Chondrocyte (in vitro differentiated cells): ENCODE measurements around the gene PSMD2. TPM values are rescaled to one million over a fixed set of nuclear protein-coding genes. Genes with fewer than 3 reads are reported as not detected.
A peak's percentile ranks its signal among the peaks of the same experiment; 100 is the strongest.

Experiments used
- DNase-seq: peaks from one replicate; pipeline ENCODE4 v3.0.0; 2021; ENCODE audit warnings: mixed read lengths, low spot score
- H3K27ac Mint-ChIP-seq: one replicate; pipeline ENCODE4 v1.8.0; 2021; ENCODE audit warnings: mild to moderate bottlenecking, moderate library complexity, mixed read lengths; ENCODE audit not compliant: unreplicated experiment
- H3K27me3 Mint-ChIP-seq: 2 replicates; pipeline ENCODE4 v1.8.0; 2021; ENCODE audit warnings: low read depth, mixed read lengths
- H3K36me3 Mint-ChIP-seq: 2 replicates; pipeline ENCODE4 v1.8.0; 2021; ENCODE audit warnings: low read depth, mixed read lengths
- H3K4me1 Mint-ChIP-seq: 2 replicates; pipeline ENCODE4 v1.8.0; 2021; ENCODE audit warnings: low read depth, mild to moderate bottlenecking, mixed read lengths
- H3K4me3 Mint-ChIP-seq: one replicate; pipeline ENCODE4 v1.8.0; 2021; ENCODE audit warnings: mild to moderate bottlenecking, moderate library complexity, mixed read lengths; ENCODE audit not compliant: unreplicated experiment
- H3K9me3 Mint-ChIP-seq: 2 replicates; pipeline ENCODE4 v1.8.0; 2021; ENCODE audit warnings: low read depth, mixed read lengths
- total RNA-seq: library from RNA; stranded (reverse); gene quantifications from 3 replicates; pipeline ENCODE4 v1.2.1, GENCODE V29; 2021
- TF ChIP-seq, protein P1 (sequence below): fragments of 200-600 bp; sonication (generic); IDR thresholded peaks from 2 replicates; pipeline ENCODE4 v1.5.0; 2021; ENCODE audit warnings: antibody characterized with exemption, mild to moderate bottlenecking, moderate library complexity

Gene PSMD2
- total RNA-seq, 1 donor from 2014 or later: 237 TPM

DNA sequence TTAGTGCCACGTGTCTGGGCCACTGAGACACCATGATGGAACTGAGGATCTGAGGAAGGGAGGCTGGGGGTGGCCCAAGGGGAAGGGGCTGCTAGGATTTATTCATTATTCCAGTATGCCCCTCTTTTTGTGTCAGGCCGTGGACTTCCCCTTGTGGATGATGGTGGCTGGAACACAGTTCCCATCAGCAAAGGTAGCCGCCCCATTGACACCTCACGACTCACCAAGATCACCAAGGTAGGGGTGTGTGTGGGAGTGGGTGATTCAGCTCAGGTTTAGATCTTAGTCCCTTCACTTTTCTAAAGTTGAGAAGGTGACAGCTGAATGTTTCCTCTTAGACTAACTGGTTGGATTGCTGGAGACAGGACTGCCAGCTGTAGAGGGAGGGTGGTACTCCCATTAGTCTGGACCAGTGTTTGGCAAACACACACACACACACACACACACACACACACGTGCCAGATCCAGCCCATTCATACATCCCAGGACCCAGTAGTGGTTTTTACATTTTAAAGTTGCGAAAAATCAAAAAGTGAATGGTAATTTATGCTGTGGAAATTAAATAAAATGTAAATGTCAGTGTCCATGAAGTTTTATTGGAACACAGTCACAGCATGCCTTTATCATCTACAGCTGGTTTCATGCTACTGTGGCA, 26.8 kb downstream of the PSMD2 start:
- Mint-ChIP-seq H3K36me3 (peaks cover 75% of the 10 kb centered on the region), H3K27ac (no peak overlapping the region), H3K4me1 (peaks cover 19% of the 10 kb centered on the region), H3K9me3 (no peaks in the 10 kb centered on the region), H3K4me3 (no peak overlapping the region), H3K27me3 (no peaks in the 10 kb centered on the region)
- TF ChIP-seq, protein P1, sequence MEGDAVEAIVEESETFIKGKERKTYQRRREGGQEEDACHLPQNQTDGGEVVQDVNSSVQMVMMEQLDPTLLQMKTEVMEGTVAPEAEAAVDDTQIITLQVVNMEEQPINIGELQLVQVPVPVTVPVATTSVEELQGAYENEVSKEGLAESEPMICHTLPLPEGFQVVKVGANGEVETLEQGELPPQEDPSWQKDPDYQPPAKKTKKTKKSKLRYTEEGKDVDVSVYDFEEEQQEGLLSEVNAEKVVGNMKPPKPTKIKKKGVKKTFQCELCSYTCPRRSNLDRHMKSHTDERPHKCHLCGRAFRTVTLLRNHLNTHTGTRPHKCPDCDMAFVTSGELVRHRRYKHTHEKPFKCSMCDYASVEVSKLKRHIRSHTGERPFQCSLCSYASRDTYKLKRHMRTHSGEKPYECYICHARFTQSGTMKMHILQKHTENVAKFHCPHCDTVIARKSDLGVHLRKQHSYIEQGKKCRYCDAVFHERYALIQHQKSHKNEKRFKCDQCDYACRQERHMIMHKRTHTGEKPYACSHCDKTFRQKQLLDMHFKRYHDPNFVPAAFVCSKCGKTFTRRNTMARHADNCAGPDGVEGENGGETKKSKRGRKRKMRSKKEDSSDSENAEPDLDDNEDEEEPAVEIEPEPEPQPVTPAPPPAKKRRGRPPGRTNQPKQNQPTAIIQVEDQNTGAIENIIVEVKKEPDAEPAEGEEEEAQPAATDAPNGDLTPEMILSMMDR: no peak
- DNase-seq: no peak

DNA sequence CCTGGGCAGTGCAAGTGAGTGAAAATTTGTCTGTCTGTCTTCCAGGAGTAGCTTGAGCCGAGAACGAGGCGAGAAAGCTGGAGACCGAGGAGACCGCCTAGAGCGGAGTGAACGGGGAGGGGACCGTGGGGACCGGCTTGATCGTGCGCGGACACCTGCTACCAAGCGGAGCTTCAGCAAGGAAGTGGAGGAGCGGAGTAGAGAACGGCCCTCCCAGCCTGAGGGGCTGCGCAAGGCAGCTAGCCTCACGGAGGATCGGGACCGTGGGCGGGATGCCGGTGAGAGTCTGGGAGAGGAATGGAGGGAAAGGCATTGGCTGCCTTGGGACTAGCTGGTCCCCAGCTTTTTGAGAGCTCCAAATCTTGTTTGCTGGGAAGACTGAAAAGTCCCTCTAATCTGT, 28.1 kb downstream of the PSMD2 start:
- Mint-ChIP-seq H3K36me3 (peaks cover 76% of the 10 kb centered on the region), H3K4me1 (peaks cover 26% of the 10 kb centered on the region), H3K9me3 (no peaks in the 10 kb centered on the region), H3K27me3 (no peaks in the 10 kb centered on the region), H3K4me3 (no peak overlapping the region), H3K27ac (peak overlapping the region; percentile 70)
- no peak for DNase-seq
- TF ChIP-seq, protein P1: no peak

DNA sequence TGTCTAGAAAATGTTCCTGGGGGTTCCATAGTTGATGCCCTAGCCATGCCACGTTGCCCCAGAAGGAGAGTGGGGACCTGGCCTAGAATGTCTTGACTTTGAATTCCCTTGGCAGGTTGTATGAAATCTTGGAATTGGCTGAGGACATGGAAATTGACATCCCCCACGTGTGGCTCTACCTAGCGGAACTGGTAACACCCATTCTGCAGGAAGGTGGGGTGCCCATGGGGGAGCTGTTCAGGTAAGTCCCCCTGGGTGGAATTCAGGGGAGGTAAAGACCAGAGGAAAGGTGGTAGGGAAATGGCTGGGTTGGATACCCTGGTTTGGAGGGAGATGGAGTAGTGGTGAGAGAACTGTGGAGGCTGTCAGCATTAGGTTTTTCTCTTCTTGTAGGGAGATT, 29.5 kb downstream of the PSMD2 start:
- Mint-ChIP-seq H3K27ac (no peak overlapping the region), H3K4me1 (peaks cover 36% of the 10 kb centered on the region), H3K36me3 (peaks cover 78% of the 10 kb centered on the region), H3K4me3 (no peak overlapping the region), H3K9me3 (no peaks in the 10 kb centered on the region), H3K27me3 (no peaks in the 10 kb centered on the region)
- TF ChIP-seq, protein P1: no peak
- no peak for DNase-seq

DNA sequence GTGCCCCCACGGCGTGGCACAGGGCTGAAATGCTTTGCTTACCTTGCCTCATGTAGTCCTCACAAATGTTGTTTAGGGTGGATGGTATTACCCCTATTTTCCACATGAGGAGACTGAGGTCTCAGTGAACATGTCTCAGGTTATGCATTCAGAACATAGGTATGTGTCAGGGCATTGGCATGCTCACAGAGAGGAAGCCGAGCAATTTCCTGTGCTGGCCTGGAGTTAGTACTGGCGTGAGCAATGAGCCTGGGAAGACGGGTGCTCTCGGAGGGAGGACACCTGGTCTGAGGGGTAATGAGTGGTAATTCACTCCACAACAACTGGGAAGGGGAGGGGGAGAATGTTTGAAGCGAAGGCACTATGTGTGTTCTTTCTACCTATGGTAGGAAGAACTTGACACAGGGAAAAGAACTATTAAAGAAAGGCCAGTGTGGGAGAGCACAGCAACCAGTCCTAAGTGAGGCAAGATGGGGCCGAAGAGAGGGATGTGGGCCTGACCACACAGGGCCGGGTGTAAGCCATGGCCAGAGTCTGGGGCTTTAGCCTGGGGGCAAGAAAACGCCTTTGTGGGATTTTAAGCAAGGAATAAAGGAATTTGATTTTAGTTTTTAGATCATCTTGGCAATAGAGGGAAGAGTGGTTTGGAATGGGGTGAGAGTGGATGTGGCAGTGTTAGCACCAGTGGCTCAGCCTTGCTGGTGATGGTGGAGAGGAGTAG, 33.5 kb downstream of the PSMD2 start:
- H3K36me3 Mint-ChIP-seq: peaks cover 54% of the 10 kb centered on the region
- H3K9me3 Mint-ChIP-seq: no peaks in the 10 kb centered on the region
- H3K4me1 Mint-ChIP-seq: peaks cover 61% of the 10 kb centered on the region
- no peak for DNase-seq
- H3K27ac Mint-ChIP-seq: peak overlapping the region; percentile 97
- no peaks in the 10 kb centered on the region for H3K27me3 Mint-ChIP-seq
- TF ChIP-seq, protein P1: no peak
- H3K4me3 Mint-ChIP-seq: no peak overlapping the region

DNA sequence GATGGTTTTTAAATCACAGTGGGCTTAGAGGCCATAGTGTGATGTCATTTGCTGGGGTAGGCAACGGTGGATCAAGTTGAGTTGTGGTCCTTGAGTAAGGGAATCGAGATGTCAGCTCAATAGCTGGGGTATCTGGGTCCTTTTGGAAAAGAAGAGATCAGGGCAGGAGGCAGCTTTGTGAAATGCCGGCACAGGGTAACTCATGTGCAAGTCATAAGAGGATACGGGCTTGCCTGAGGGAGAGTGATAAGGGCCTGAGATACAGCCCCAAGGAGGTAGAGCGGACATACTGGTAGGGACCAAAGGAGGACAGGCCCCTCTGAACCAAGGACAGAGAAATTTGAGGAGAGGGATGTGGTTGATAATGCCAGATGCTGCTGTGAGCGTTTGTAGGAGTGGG, 34.1 kb downstream of the PSMD2 start:
- no peak overlapping the region for H3K4me3 Mint-ChIP-seq
- H3K27me3 Mint-ChIP-seq: no peaks in the 10 kb centered on the region
- TF ChIP-seq, protein P1: no peak
- peaks cover 67% of the 10 kb centered on the region for H3K4me1 Mint-ChIP-seq
- H3K27ac Mint-ChIP-seq: peak overlapping the region; percentile 97
- H3K36me3 Mint-ChIP-seq: peaks cover 52% of the 10 kb centered on the region
- no peak for DNase-seq
- no peaks in the 10 kb centered on the region for H3K9me3 Mint-ChIP-seq
